GM23248 (cell line): ENCODE data around the gene ZBTB4.

Source experiments
- EZH2 ChIP-seq: fragments of 200-600 bp; sonication (generic); IDR thresholded peaks from 2 replicates; pipeline ENCODE4 v1.6.1; 2018; ENCODE audit warnings: antibody characterized with exemption, mild to moderate bottlenecking; ENCODE audit not compliant: insufficient read depth, poor library complexity, severe bottlenecking
- EZH2phosphoT487 ChIP-seq: fragments of 200-600 bp; sonication (generic); IDR thresholded peaks from 2 replicates; pipeline ENCODE4 v1.6.1; 2018; ENCODE audit warnings: antibody characterized with exemption, moderate library complexity, mild to moderate bottlenecking, low read depth; ENCODE audit not compliant: insufficient read depth

GRCh38 chr17:7512824-7513540 lies 33.6 kb upstream of the ZBTB4 start:
- TF ChIP-seq EZH2, result no peak
- TF ChIP-seq EZH2phosphoT487, result no peak
